HG03558 (cell line): Measurements from ENCODE around the gene MAS1.
"Not testable (repeated sequence)": the region's sequence is repeated elsewhere in the genome, so short reads cannot be mapped to it uniquely, and the experiment has no call there.

ENCODE experiments used
- ATAC-seq: cut with Tn5 transposase; IDR thresholded peaks from one replicate; pipeline ENCODE4 v1.9.1; 2021; ENCODE audit warnings: moderate number of reproducible peaks; ENCODE audit not compliant: unreplicated experiment; ENCODE audit errors: extremely low read depth

Gene MAS1

GRCh38 chr6:159914565-159914923 is 23.8 kb downstream of the MAS1 start:
- ATAC-seq, result no peak

GRCh38 chr6:159915397-159915796 is 24.6 kb downstream of the MAS1 start:
- ATAC-seq, result no peak

- ATAC-seq, result no peak
These were observed 25.4 kb downstream of the MAS1 start for GRCh38 chr6:159916237-159916636.

GRCh38 chr6:159916752-159917151 is 26.0 kb downstream of the MAS1 start:
- ATAC-seq, result no peak

GRCh38 chr6:159919011-159919511 is 28.3 kb downstream of the MAS1 start:
- no peak for ATAC-seq

GRCh38 chr6:159919800-159920199 is 29.0 kb downstream of the MAS1 start:
- no peak for ATAC-seq

GRCh38 chr6:159924150-159924549 is 33.4 kb downstream of the MAS1 start:
- ATAC-seq, result not testable (repeated sequence)

- ATAC-seq, result no peak
These were observed 35.9 kb downstream of the MAS1 start for GRCh38 chr6:159926542-159927203.

GRCh38 chr6:159929819-159930218 is 39.0 kb downstream of the MAS1 start:
- ATAC-seq, result peak; percentile 19

GRCh38 chr6:159931112-159931511 is 40.3 kb downstream of the MAS1 start:
- ATAC-seq, result peak; percentile 95

- no peak for ATAC-seq
These were observed 41.1 kb downstream of the MAS1 start for GRCh38 chr6:159931846-159932245.

- ATAC-seq, result no peak
These were observed 42.3 kb downstream of the MAS1 start for GRCh38 chr6:159933077-159933476.

GRCh38 chr6:159934181-159934580 is 43.4 kb downstream of the MAS1 start:
- no peak for ATAC-seq

- ATAC-seq, result no peak
These were observed 44.3 kb downstream of the MAS1 start for GRCh38 chr6:159935065-159935464.

GRCh38 chr6:159935633-159936032 is 44.8 kb downstream of the MAS1 start:
- no peak for ATAC-seq

GRCh38 chr6:159939591-159940016 is 48.8 kb downstream of the MAS1 start:
- no peak for ATAC-seq
